ENCODE data around the gene RD3L. TPM values are rescaled to one million over a fixed set of nuclear protein-coding genes. Genes with fewer than 3 reads are reported as not detected.

RD3L gene
- total and polyA plus RNA-seq, 2 of the 4 experiments (the other 2 are of a cell fraction): not detected

GRCh38 chr14:103928011-103928890 lies 14.1 kb downstream of the RD3L start, which contains the start of gene TDRD9:
Gene TDRD9, plus strand, starts transcription at chr14:103928456. Its CDS starts 54 bp downstream, at chr14:103928510.
- H2AK5ac ChIP-seq (ENCODE audit: low read depth, low read length): no peak within 1 kb of the TSS
- no peak within 1 kb of the TSS for H4K91ac ChIP-seq (ENCODE audit: insufficient read depth, low read depth, low read length)
- H2BK20ac ChIP-seq (ENCODE audit: low read depth, low read length): no peak within 1 kb of the TSS
- no peak within 1 kb of the TSS for H4K5ac ChIP-seq (ENCODE audit: low read depth, low read length)
- no peak within 1 kb of the TSS for H3K14ac ChIP-seq (replicated peaks; ENCODE audit: low read depth, low read length)
- 62% methylated on average over 65 of the region's 97 CpGs; no CpG with 5 or more reads in 1 of the 2 experiments for WGBS, 2 experiments (ENCODE audit: extremely low coverage in 2 of 2, insufficient read length in 1 of 2)
- no peaks in the 10 kb centered on the region for H3K79me1 ChIP-seq (ENCODE audit: low read depth in 1 of 2, low read length in 2 of 2)
- H3K4me2 ChIP-seq (ENCODE audit: low read depth, low read length): no peak within 1 kb of the TSS
- no peak within 1 kb of the TSS for H3K18ac ChIP-seq (ENCODE audit: low read depth, low read length)
- ChIA-PET CTCF (no interaction called here), POLR2A (ENCODE audit: unreplicated experiment) (no interaction called here)
- no peaks in the 10 kb centered on the region for H4K20me1 ChIP-seq (ENCODE audit: insufficient read depth, low read length)
- dilution Hi-C loops (cut with HindIII; ENCODE audit: low sequenced_read_pairs, unreplicated experiment): no loop called here
- H3K9ac ChIP-seq (ENCODE audit: low read depth, low read length): no peak within 1 kb of the TSS
- in situ Hi-C loops (cut with MboI; ENCODE audit: low sequenced_read_pairs): no loop called here
- H3K4me3 ChIP-seq (ENCODE audit: insufficient read depth, low read depth, low read length): no peak within 1 kb of the TSS
- H4K8ac ChIP-seq (ENCODE audit: low read depth in 2 of 2, low read length in 2 of 2): no peak within 1 kb of the TSS
- no TSS peak for BruUV-seq (replicated peaks)
- H2BK15ac ChIP-seq (ENCODE audit: low read depth, low read length): no peak within 1 kb of the TSS
- no peaks in the 10 kb centered on the region for H3K36me3 ChIP-seq (ENCODE audit: control insufficient read depth, insufficient read depth, low read length)
- H2BK5ac ChIP-seq (ENCODE audit: low read depth, low read length, poor library complexity, severe bottlenecking): no peak within 1 kb of the TSS
- no peak within 1 kb of the TSS for H3K23ac ChIP-seq (ENCODE audit: low read depth, low read length)
- H3K9me3 ChIP-seq (ENCODE audit: control insufficient read depth, insufficient read depth, low read length): no peaks in the 10 kb centered on the region
- ATAC-seq (ENCODE audit: low read depth) (no peak), DNase-seq (no peak)
- intact Hi-C loops (cut with micrococcal nuclease): no loop called here
- no peak within 1 kb of the TSS for H2AK9ac ChIP-seq (replicated peaks; ENCODE audit: low read depth, low read length, poor library complexity)
- H3K9me1 ChIP-seq (ENCODE audit: insufficient read depth, low read length): no peaks in the 10 kb centered on the region
- H3K27ac ChIP-seq (ENCODE audit: insufficient read depth, low read length): no peak within 1 kb of the TSS
- H3K4me1 ChIP-seq (ENCODE audit: control insufficient read depth, insufficient read depth, low read length): no peaks in the 10 kb centered on the region
- H2AFZ ChIP-seq (replicated peaks; ENCODE audit: low read length, poor library complexity): peak within 1 kb of the TSS; percentile 21
- no peak within 1 kb of the TSS for H3K56ac ChIP-seq (ENCODE audit: extremely low read depth, insufficient read depth, low read length)
- H3K27me3 ChIP-seq (ENCODE audit: control insufficient read depth, insufficient read depth, low read length): peaks cover 12% of the 10 kb centered on the region
- H3K4ac ChIP-seq (ENCODE audit: low read depth, low read length): no peak within 1 kb of the TSS
- H2BK120ac ChIP-seq (ENCODE audit: low read depth, low read length): no peak within 1 kb of the TSS
- no peak for TF ChIP-seq RCOR1 (IDR thresholded peaks at IDR 0.05; ENCODE audit: insufficient replicate concordance, low read length)
- TF ChIP-seq, protein P1, sequence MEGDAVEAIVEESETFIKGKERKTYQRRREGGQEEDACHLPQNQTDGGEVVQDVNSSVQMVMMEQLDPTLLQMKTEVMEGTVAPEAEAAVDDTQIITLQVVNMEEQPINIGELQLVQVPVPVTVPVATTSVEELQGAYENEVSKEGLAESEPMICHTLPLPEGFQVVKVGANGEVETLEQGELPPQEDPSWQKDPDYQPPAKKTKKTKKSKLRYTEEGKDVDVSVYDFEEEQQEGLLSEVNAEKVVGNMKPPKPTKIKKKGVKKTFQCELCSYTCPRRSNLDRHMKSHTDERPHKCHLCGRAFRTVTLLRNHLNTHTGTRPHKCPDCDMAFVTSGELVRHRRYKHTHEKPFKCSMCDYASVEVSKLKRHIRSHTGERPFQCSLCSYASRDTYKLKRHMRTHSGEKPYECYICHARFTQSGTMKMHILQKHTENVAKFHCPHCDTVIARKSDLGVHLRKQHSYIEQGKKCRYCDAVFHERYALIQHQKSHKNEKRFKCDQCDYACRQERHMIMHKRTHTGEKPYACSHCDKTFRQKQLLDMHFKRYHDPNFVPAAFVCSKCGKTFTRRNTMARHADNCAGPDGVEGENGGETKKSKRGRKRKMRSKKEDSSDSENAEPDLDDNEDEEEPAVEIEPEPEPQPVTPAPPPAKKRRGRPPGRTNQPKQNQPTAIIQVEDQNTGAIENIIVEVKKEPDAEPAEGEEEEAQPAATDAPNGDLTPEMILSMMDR (conservative IDR thresholded peaks at IDR 0.05; ENCODE audit: low read depth, low read length): no peak
- no peak for TF ChIP-seq RFX5 (IDR thresholded peaks at IDR 0.05; ENCODE audit: low read depth, low read length)
- TF ChIP-seq, protein P2, sequence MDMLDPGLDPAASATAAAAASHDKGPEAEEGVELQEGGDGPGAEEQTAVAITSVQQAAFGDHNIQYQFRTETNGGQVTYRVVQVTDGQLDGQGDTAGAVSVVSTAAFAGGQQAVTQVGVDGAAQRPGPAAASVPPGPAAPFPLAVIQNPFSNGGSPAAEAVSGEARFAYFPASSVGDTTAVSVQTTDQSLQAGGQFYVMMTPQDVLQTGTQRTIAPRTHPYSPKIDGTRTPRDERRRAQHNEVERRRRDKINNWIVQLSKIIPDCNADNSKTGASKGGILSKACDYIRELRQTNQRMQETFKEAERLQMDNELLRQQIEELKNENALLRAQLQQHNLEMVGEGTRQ (IDR thresholded peaks at IDR 0.05; ENCODE audit: low read depth, low read length): no peak
- TF ChIP-seq POLR2A (IDR thresholded peaks at IDR 0.05; ENCODE audit: low read depth, low read length): no peak
- no peak for TF ChIP-seq SMC3 (IDR thresholded peaks at IDR 0.05; ENCODE audit: low read depth, low read length)
- no peak for TF ChIP-seq BHLHE40 (IDR thresholded peaks at IDR 0.05; ENCODE audit: low read depth, low read length)
- no peak for TF ChIP-seq RAD21 (IDR thresholded peaks at IDR 0.05; ENCODE audit: low read length)
- TF ChIP-seq, protein P3, sequence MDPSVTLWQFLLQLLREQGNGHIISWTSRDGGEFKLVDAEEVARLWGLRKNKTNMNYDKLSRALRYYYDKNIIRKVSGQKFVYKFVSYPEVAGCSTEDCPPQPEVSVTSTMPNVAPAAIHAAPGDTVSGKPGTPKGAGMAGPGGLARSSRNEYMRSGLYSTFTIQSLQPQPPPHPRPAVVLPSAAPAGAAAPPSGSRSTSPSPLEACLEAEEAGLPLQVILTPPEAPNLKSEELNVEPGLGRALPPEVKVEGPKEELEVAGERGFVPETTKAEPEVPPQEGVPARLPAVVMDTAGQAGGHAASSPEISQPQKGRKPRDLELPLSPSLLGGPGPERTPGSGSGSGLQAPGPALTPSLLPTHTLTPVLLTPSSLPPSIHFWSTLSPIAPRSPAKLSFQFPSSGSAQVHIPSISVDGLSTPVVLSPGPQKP (IDR thresholded peaks at IDR 0.05; ENCODE audit: borderline replicate concordance, low read depth, low read length): no peak
- no peak for TF ChIP-seq MAFK (IDR thresholded peaks at IDR 0.05; ENCODE audit: low read depth, low read length)
- TF ChIP-seq NFE2L2 (IDR thresholded peaks at IDR 0.05; ENCODE audit: low read depth, low read length): no peak
- TF ChIP-seq CHD1 (IDR thresholded peaks at IDR 0.05; ENCODE audit: low read depth, low read length): no peak
- TF ChIP-seq CEBPB (IDR thresholded peaks at IDR 0.05; ENCODE audit: low read depth, low read length): no peak
- TF ChIP-seq MAZ (IDR thresholded peaks at IDR 0.05; ENCODE audit: borderline replicate concordance, low read depth, low read length): no peak
- no peak for TF ChIP-seq FOS (IDR thresholded peaks at IDR 0.05; ENCODE audit: low read depth, low read length)
